K562 (cell line): Measurements from ENCODE around the gene C17orf75.

Experiments
- ARNT ChIP-seq, 2 experiments: fragments of 450-650 bp; IDR thresholded peaks; 2 replicates each; pipeline ENCODE4 v1.6.1; 2016; ENCODE audit warnings: mild to moderate bottlenecking in 1 of 2
- CBFA2T3 ChIP-seq: fragments of 450-650 bp; IDR thresholded peaks from 2 replicates; pipeline ENCODE4 v1.6.1; 2017
- CHD2 ChIP-seq: IDR thresholded peaks from 2 replicates; pipeline ENCODE4 v1.6.1; 2011; ENCODE audit warnings: low read depth, low read length
- COPS2 ChIP-seq: fragments of 450-650 bp; conservative IDR thresholded peaks from 2 replicates; pipeline ENCODE4 v1.6.1; 2016; ENCODE audit warnings: mild to moderate bottlenecking, moderate library complexity
- CTCF ChIP-seq, 3 experiments: IDR thresholded peaks in 2 of 3; conservative IDR thresholded peaks in 1 of 3; 2 replicates each; pipeline ENCODE4 v1.5.1; 2011 to 2012; ENCODE audit warnings: low read length in 3 of 3, mild to moderate bottlenecking in 3 of 3, control low read depth in 2 of 3, improper control_type of control experiment in 1 of 3, inconsistent platforms in 1 of 3, low read depth in 1 of 3, mixed read lengths in 1 of 3, moderate library complexity in 1 of 3; ENCODE audit not compliant: insufficient read depth in 2 of 3
- EZH2 ChIP-seq: IDR thresholded peaks from 2 replicates; pipeline ENCODE4 v1.6.1; 2012; ENCODE audit warnings: low read depth, mild to moderate bottlenecking, inconsistent platforms, low read length, borderline replicate concordance
- JUND ChIP-seq, 2 experiments: IDR thresholded peaks; 2 replicates in 1 of 2; 3 replicates in 1 of 2; pipeline ENCODE4 v1.6.1; 2011; ENCODE audit warnings: borderline replicate concordance in 2 of 2, low read depth in 2 of 2, low read length in 2 of 2, improper control_type of control experiment in 1 of 2, missing biosample characterization in 1 of 2, missing genetic modification characterization in 1 of 2, missing genetic modification reagents in 1 of 2
- MYC ChIP-seq, 2 experiments: fragments of 250-450 bp in 1 of 2; sonication (Bioruptor Pico) in 1 of 2; IDR thresholded peaks; 2 replicates each; pipeline versions ENCODE4 v1.5.1 to v1.6.1; 2012 to 2021; ENCODE audit warnings: low read depth in 2 of 2, borderline replicate concordance in 1 of 2, improper control_type of control experiment in 1 of 2, low read length in 1 of 2, mild to moderate bottlenecking in 1 of 2, moderate library complexity in 1 of 2
- SMAD3 ChIP-seq: fragments of 450-650 bp; formaldehyde crosslinking; conservative IDR thresholded peaks from 2 replicates; pipeline ENCODE4 v1.4.0; 2020; ENCODE audit warnings: mild to moderate bottlenecking
- SMARCA5 ChIP-seq: fragments of 450-650 bp; IDR thresholded peaks from 2 replicates; pipeline ENCODE4 v1.6.1; 2016
- ZNF282 ChIP-seq: sonication (generic); formaldehyde crosslinking; IDR thresholded peaks from 2 replicates; pipeline ENCODE4 v1.8.1; 2023; ENCODE audit warnings: missing genetic modification reagents
- ZNF311 ChIP-seq: fragments of 250-450 bp; sonication (Bioruptor Pico); IDR thresholded peaks from 2 replicates; pipeline ENCODE4 v1.4.0; 2020; ENCODE audit warnings: mild to moderate bottlenecking, moderate library complexity
- ZSCAN29 ChIP-seq: fragments of 450-650 bp; IDR thresholded peaks from 2 replicates; pipeline ENCODE4 v1.6.1; 2017

GRCh38 chr17:32349854-32350665 is 8.1 kb upstream of the C17orf75 start, which contains the start of gene ZNF207:
- TF ChIP-seq ZNF311 (CRISPR knock-in tag) = no peak
- no peak for TF ChIP-seq COPS2
- no peak for TF ChIP-seq CTCF (IDR thresholded peaks at IDR 0.05 in 2 of 3, conservative IDR thresholded peaks at IDR 0.05 in 1 of 3; ENCODE audit: insufficient read depth in 2 of 3, low read depth in 1 of 3, low read length in 3 of 3)
- peak; percentile 53; the same call in 1 of the 2 replicates for TF ChIP-seq JUND (IDR thresholded peaks at IDR 0.05; ENCODE audit: borderline replicate concordance, low read depth, low read length)
- TF ChIP-seq JUND (tag; IDR thresholded peaks at IDR 0.05; ENCODE audit: borderline replicate concordance, low read depth, low read length) = no peak; the same call in 2 of the 3 replicates
- no peak for TF ChIP-seq CBFA2T3
- TF ChIP-seq MYC (IDR thresholded peaks at IDR 0.05; ENCODE audit: low read depth, low read length) = peak; percentile 94
- no peak for TF ChIP-seq MYC (CRISPR knock-in tag; IDR thresholded peaks at IDR 0.05; ENCODE audit: borderline replicate concordance, low read depth)
- TF ChIP-seq ARNT (IDR thresholded peaks at IDR 0.05) = peak in 1 of 2 experiments; percentile 51; a peak in 3 of 4 replicates
- TF ChIP-seq ZNF282 = no peak
- TF ChIP-seq SMAD3 (CRISPR knock-in tag) = 0 out of 2 replicates have a peak, but pooled peaks have one; percentile 12
- TF ChIP-seq EZH2 = no peak
- TF ChIP-seq ZSCAN29 = peak; percentile 52; the same call in 1 of the 2 replicates
- TF ChIP-seq SMARCA5 = no peak
- TF ChIP-seq CHD2 = no peak
